ENCODE measurements around the gene KIRREL3.
"Not testable (repeated sequence)": the region's sequence is repeated elsewhere in the genome, so short reads cannot be mapped to it uniquely, and the experiment has no call there.

The KIRREL3 gene

DNA sequence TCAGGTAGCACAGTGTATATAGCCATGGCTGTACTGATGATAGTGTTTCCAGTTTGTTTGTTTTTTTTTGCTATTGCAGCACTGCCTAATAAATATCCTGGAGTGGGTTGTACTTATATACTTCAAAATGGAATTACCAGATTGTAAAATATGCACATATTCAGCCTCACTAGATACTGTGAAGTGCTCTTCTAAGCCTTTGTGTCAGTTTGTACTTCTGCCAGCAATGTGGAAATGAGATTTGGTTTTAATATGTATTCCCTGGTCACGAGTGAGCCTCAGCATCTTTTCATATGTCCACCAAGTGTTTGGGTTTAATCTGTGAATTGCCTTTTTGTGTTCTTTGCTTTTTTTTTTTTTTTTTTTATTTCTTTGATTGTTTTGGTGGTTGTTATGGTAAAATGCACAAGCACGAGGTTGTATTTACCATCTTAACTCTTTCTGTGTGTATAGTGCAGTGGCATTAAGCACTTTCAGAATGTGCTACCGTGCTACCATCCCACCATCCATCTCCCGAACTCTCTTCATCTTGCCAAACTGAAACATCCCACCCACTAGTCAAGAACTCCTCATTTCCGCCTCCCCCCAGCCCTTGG, 610.2 kb downstream of the KIRREL3 start:
- DNase-seq = no peak

DNA sequence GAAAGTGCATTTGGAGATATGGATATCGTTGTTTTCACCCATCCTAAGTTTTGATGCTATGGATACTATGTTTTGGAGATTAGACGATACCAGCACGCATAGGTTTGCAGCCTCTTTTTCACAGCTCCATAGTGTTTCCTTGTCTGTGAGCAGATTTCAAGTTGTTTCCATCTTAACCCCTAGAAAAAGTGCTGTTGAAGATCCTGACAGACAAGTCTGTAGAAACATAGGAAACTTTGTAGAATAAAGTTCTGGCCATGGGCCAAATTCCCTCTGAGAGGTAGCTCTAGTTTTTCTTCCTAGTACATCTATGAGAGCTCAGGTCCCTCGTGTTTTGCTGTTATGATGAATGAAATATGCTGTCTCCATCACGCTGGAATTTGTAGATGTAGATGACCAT, 612.7 kb downstream of the KIRREL3 start:
- DNase-seq = peak; percentile 53

DNA sequence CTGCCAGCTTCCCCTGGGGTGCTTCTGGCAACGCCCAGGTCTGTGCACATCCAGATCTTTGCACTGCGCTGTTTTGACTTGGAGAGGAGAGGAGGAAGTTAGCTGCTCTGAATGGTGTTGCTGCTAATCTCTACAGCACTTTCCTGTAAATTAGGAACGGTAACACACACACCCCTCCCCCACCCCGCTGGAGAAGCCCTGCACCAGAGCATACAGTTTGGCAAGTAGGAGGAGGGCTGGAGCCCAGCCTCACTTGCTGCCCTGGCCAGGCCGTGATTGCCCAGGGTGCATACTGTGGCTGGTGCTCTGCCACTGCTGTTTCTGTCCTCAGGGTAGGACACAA, 613.9 kb downstream of the KIRREL3 start:
- DNase-seq = peak; percentile 92

DNA sequence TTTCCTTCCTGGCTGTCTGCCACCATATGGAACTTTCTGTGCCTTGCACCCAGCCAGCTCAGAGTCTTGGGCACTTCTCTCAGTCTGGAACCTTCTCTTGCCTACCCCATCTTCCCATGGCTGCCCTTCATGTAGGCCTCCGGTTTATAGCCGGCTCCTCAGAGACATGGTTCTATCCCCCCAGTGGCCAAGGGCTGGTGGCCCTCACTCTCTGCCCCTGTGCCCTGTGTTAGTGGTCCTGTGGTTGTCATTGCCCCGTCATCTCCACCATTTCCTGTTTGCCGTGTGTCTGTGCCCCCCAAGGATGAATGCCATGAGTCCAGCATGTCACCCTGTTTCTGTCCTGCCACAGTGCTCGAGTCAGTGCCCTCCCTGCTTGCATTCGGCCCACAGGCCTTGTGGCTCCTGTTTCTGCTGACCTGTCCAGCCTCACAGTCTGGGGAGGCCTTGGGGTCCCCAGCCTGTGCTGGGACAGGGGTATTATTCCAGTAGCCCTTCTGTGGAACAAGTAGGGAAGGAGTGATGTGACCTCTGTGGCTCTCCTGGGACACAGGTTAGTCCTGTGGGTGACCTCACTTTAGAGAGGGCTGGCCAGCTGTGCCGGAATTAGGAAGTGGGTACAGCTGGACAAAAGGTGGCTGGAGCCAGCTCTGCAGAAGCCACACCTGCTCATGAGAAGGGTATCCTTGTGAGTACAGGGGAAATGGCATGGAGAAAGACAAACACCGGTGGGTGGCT, 614.4 kb downstream of the KIRREL3 start:
- DNase-seq = no peak

DNA sequence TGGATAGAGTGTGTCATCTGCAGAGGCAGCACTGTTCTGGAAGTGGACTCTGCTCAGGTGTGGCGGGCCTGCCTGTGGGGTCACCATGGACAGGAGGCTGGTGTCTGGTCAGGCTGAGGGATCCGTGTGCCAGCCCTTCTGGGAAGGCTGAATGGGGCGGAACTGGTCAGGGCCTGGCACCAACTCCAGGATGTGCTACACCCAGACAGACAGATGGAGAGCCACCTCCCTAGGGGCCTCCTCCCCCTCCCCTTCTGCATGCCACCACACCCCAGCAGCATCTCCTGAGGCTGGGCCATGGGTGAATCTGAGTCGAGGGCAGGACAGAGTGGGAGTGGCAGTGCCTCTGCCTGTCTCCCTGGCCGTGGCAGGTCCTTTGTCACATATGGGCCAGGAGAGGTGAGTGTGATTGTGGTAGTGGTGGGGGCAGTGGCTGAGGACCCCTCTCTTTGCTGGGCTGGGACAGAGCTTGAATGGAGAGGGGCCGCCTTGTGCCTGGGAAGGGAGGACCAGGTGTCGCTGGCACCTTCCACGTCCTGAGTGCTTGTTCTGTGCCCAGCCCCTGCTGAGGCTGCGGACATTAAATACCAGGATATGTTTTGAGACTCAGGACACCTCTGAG, 616.0 kb downstream of the KIRREL3 start:
- DNase-seq = no peak

DNA sequence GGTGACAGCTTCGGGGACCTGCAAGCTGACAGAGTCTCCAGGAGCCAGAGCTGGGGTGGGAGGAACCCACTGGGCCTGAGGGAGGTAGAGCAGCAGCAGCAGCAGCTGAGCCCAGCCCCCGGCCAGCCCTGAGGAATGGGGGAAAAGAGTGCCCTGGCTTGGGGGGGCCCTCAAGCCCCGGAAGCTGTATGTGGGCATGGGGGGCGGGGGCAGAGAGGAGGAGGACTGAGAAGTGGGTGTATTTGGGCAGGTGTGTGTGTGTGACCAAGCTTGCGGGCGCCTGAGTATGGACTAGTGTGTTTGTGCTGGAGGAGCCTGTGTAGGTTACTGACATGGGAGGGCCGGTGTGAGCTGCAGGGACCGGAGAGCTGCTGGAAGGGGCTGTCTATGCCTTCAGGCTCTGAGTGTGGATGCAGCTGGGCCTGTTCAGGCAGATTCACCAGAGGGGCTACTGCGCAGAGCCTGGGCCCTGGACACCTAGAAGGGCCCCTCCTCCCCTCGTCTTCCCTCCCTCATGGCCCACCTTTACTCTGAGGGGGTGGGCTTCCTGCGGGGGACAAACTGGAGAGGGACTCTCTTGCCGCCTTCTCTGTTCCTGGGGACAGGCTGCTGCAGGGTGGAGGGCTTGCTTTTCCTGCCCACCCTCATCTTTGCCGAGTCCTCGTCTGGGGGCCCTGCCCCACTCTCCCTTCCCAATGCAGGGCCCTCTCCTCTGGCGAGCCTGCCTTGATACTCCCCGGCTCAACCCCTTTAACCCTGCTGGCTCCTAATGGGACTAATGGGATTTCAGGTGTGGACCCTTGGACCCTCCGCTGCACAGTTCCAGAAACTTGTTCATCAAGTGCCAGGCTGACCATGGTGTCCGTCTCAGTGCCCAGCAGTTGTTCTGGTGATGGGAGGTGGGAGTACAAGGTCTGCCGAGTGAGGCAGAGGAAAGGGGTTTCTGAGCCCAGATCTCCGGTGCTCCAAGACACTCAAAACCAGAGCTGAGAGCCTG, 616.9 kb downstream of the KIRREL3 start:
- DNase-seq = no peak

DNA sequence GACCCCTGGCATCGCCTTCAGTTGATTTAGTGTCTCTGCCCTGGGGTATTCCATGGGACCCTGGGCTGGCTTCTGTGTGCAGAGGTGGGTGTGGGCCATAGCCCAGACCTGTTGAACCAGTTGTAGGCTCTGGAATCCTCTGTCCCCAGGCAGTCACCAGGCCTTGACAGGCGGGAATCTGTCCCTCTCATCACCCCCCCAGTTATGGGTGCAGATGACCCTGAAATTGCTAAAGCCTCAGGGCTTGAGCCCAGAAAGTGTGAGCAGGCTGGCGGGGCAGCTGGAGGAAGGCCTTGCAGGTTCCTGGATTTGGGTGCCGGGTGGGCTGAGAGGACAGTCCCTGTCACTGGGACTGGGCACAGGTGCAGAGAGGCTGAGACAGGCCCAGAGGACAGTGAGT, 617.9 kb downstream of the KIRREL3 start:
- not testable (repeated sequence) for DNase-seq

DNA sequence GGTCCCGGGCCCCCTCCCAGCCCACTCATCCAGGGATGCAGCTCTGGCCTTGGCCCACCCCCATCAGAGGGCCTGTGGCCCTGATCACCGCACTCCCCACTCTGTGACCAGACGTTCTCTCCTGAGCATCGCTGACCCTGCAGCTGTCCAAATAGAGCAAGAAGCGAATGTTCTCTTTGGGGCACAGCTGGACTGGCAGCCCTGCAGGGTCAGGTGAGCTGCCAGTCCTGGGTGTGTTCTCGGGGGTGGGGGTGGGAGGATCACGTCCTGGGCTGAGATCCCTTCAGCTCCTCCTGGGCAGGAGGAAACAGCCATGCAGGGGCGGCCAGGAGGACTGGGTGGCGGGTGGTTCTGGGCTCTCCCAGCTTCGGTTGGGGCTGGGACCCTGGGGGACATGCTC, 618.6 kb downstream of the KIRREL3 start:
- not testable (repeated sequence) for DNase-seq

DNA sequence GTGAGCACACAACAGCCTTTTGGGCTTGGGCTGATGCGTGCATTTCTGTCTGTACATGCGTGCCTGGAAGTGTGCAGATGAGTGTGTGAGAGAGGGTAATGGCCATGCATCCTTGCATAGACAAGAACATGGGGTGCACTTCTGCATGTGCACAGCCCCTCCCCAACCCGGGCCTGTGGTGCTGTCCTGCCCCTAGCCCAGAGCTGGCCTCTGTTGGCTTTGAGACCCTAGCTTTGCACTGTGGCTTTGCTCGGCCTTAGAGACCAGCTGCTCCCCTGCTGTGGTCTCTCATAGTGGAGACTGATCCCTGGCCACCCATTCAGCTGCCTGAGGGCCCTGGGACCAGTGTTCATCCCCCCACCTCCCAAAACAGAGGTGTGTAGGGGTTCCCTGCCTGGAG, 619.7 kb downstream of the KIRREL3 start:
- no peak for DNase-seq

DNA sequence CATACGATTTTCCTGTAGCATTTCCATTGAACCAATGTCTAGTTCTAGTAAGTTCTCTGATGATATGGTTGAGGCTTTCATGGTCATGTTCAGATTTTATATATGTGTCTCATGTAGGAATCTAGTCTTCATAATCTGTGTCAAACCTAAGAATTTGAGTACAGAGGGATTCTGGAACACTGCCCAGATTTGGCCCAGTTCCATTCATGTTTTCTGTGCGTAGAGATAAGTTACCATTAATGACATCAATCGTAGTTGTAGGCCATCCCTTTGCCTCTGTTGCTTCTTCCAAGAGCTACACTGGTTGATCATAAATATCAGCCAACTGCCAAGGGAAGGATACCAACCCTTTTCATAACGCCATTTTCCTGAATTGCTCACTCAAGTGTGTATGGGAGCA, 621.8 kb downstream of the KIRREL3 start:
- peak; percentile 75 for DNase-seq

DNA sequence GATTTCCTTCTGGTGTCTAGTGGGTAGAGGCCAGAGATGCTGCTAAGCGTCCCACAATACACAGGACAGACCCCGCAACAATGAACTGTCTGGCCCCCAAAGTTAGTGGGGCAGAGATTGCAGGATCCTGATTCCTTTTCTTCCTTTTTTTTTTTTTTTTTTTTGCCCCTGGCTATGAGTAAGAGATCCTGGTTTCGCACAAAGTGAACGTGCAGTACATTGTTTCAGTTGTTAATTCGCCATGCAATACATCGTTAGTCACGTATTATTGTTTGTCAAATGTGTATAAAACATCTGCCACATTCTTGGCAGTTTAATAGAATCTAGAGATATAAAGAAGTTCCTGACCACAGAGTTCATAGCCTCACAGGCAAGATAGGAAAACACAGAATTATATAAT, 624.8 kb downstream of the KIRREL3 start:
- no peak for DNase-seq

DNA sequence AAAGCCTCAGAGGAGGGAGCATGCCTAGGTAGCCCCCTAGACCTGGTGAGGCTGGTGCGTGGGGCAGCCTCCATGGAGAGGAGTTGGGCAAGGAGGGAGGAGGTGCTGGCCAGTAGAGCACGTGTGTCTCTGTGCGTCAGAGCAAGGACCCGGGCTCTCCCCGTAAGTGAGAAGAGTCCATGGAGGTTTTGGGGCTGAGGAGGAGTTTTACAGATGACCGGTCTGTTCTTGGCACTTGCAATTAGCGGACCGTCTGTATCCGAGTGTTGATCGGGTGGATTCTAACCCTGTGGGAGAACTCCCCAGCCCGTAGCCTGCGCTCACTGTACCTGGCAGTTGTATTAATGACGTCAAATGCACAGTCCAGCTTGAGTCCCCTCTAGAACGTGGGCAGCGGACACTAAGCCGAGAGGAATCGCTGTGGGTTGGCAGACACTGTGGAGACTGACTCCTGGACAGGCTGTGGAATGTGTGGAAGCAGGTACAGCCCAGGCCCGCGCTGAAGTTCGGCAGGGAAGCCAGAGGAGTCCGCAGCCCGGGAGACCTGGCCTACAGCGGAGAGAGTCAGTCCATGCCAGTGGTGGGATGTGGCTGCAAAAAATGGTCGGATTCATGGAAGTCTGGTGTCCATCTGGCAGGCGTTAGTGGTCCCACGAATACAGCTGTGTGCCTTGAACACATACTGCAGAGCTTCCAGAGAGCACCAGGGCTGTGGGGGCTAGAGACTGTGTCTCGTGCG, 625.8 kb downstream of the KIRREL3 start:
- not testable (repeated sequence) for DNase-seq

DNA sequence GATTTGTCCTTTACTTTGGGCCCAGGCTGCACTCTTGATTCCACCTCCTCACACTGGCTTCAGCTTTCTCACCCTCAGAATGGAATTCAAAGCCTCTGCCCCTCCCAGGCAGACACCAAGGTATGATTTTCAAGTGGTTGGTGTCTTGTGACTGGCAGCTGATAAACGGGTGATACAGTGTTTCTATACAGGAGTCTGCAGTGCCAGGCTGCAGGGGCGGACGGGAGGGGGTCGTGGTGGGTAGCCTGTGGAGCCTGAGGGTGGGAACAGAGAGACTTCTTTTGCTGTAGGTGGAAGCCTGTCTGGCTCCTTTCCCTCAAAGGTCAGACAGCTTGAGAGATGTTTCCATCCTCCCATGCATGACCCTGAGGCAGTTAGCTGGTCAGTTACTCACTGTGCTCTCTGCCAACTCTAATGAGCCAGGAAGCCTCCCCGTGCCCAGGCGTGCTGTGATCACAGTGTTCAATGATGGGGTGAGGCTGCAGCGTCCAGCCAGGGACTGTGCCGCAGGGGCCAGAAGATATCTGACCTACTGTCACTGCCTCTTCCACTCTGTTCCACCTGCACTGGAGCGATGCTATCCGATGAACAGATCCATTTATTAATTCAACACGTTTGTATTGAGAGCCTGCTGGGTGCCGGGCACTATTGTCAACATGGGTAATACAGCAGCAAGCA, 627.0 kb downstream of the KIRREL3 start:
- DNase-seq = not testable (repeated sequence)

Data from OCI-M1 (cell line).